Mesothelial cell of epicardium (in vitro differentiated cells): ENCODE measurements around the gene SLC25A22. TPM values are rescaled to one million over a fixed set of nuclear protein-coding genes. Genes with fewer than 3 reads are reported as not detected.

Experiments used
- DNase-seq, 2 experiments: peaks; one replicate each; pipeline ENCODE4 v3.0.0; 2021; ENCODE audit warnings: low spot score in 2 of 2; ENCODE audit not compliant: unreplicated experiment in 2 of 2
- H3K27ac Mint-ChIP-seq: 2 replicates; pipeline ENCODE4 v1.8.0; 2021; ENCODE audit warnings: mixed read lengths
- H3K27me3 Mint-ChIP-seq: 2 replicates; pipeline ENCODE4 v1.8.0; 2021; ENCODE audit warnings: low read depth, mixed read lengths
- H3K36me3 Mint-ChIP-seq: 2 replicates; pipeline ENCODE4 v1.8.0; 2021; ENCODE audit warnings: mixed read lengths
- H3K4me1 Mint-ChIP-seq: 2 replicates; pipeline ENCODE4 v1.8.0; 2021; ENCODE audit warnings: mixed read lengths
- H3K4me3 Mint-ChIP-seq: 2 replicates; pipeline ENCODE4 v1.8.0; 2021; ENCODE audit warnings: mild to moderate bottlenecking, moderate library complexity, mixed read lengths
- H3K9me3 Mint-ChIP-seq: 2 replicates; pipeline ENCODE4 v1.8.0; 2021; ENCODE audit warnings: mixed read lengths
- CTCF ChIP-seq: fragments of 200-600 bp; sonication (generic); IDR thresholded peaks from one replicate; pipeline ENCODE4 v1.5.0; 2021; ENCODE audit warnings: antibody characterized with exemption; ENCODE audit not compliant: unreplicated experiment
- total RNA-seq: library from RNA; stranded (reverse); gene quantifications from 3 replicates; pipeline ENCODE4 v1.2.1, GENCODE V29; 2021

The SLC25A22 gene
- total RNA-seq, 1 donor from 2014 or later, result 34.3 TPM

- H3K27ac Mint-ChIP-seq, result no peak overlapping the region
- no peaks in the 10 kb centered on the region for H3K27me3 Mint-ChIP-seq
- no peaks in the 10 kb centered on the region for H3K9me3 Mint-ChIP-seq
- H3K4me3 Mint-ChIP-seq, result peak overlapping the region; percentile 61
- TF ChIP-seq CTCF, result no peak
- H3K4me1 Mint-ChIP-seq, result peaks cover 14% of the 10 kb centered on the region
- peaks cover 3% of the 10 kb centered on the region for H3K36me3 Mint-ChIP-seq
- DNase-seq, result peak in 1 of 2 experiments; percentile 17
These were observed 23.0 kb downstream of the SLC25A22 start for GRCh38 chr11:774873-775592.

GRCh38 chr11:773830-774229 lies 24.3 kb downstream of the SLC25A22 start:
- peaks cover 4% of the 10 kb centered on the region for H3K36me3 Mint-ChIP-seq
- H3K4me3 Mint-ChIP-seq, result no peak overlapping the region
- H3K4me1 Mint-ChIP-seq, result peaks cover 14% of the 10 kb centered on the region
- H3K27me3 Mint-ChIP-seq, result no peaks in the 10 kb centered on the region
- TF ChIP-seq CTCF, result no peak
- H3K9me3 Mint-ChIP-seq, result no peaks in the 10 kb centered on the region
- DNase-seq, result no peak
- no peak overlapping the region for H3K27ac Mint-ChIP-seq

GRCh38 chr11:773425-773824 lies 24.7 kb downstream of the SLC25A22 start:
- Mint-ChIP-seq H3K9me3 (no peaks in the 10 kb centered on the region), H3K27ac (no peak overlapping the region), H3K27me3 (no peaks in the 10 kb centered on the region), H3K4me1 (peaks cover 14% of the 10 kb centered on the region), H3K36me3 (peaks cover 4% of the 10 kb centered on the region), H3K4me3 (no peak overlapping the region)
- no peak for DNase-seq
- TF ChIP-seq CTCF, result no peak

GRCh38 chr11:772429-773390 lies 25.4 kb downstream of the SLC25A22 start:
- H3K4me1 Mint-ChIP-seq, result peaks cover 14% of the 10 kb centered on the region
- peak in 1 of 2 experiments; percentile 18 for DNase-seq
- H3K36me3 Mint-ChIP-seq, result peaks cover 4% of the 10 kb centered on the region
- H3K4me3 Mint-ChIP-seq, result no peak overlapping the region
- no peak overlapping the region for H3K27ac Mint-ChIP-seq
- no peaks in the 10 kb centered on the region for H3K27me3 Mint-ChIP-seq
- H3K9me3 Mint-ChIP-seq, result no peaks in the 10 kb centered on the region
- no peak for TF ChIP-seq CTCF

- no peak overlapping the region for H3K27ac Mint-ChIP-seq
- DNase-seq, result no peak
These were observed 26.4 kb downstream of the SLC25A22 start for GRCh38 chr11:771617-772204.

More at GRCh38 chr11:771617-772204, 26.4 kb downstream of the SLC25A22 start:
- Mint-ChIP-seq H3K4me1 (peaks cover 14% of the 10 kb centered on the region), H3K4me3 (no peak overlapping the region), H3K36me3 (peaks cover 10% of the 10 kb centered on the region), H3K9me3 (no peaks in the 10 kb centered on the region), H3K27me3 (no peaks in the 10 kb centered on the region)
- TF ChIP-seq CTCF, result no peak
